ENCODE results near the gene TTC36. TPM values are rescaled to one million over a fixed set of nuclear protein-coding genes. Genes with fewer than 3 reads are reported as not detected.

The TTC36 gene
- total and polyA plus RNA-seq, 9 of the 15 experiments (the other 6 are each of a cell fraction or from before 2014, with no cell fraction given), result 0.22 to 0.23 TPM; not detected in 7

DNA sequence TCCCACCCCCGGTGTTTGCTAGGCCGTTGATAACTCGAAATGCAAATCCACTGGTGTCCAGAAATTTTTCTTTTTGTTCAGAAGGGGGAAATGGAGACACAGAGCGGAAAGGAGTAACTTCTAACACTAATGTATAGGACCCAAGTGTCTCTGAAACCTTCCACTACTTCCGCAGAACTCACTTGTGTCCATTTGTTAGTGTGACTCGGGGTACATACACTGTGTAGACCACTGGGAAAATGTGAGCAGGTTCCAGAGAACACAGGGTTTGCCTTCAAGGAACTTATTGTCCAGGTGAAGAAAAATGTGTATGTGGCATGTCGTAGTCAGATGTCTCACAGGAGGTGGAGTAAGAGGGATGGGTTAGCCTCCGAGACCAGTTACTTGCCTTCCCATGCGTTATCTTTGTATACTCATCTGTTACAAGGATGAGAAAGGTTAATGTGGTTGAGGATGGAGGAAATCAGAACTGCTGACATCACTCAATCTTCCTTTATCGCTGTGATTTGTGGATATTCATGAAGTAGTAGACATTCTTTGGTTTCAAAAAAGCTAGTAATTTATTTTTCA lies 45.8 kb downstream of the TTC36 start (continued):
- TF ChIP-seq, protein P1, sequence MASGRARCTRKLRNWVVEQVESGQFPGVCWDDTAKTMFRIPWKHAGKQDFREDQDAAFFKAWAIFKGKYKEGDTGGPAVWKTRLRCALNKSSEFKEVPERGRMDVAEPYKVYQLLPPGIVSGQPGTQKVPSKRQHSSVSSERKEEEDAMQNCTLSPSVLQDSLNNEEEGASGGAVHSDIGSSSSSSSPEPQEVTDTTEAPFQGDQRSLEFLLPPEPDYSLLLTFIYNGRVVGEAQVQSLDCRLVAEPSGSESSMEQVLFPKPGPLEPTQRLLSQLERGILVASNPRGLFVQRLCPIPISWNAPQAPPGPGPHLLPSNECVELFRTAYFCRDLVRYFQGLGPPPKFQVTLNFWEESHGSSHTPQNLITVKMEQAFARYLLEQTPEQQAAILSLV (tag; IDR thresholded peaks at IDR 0.05), result peak; percentile 37; the same call in 1 of the 2 replicates
- TF ChIP-seq ESRRA (IDR thresholded peaks at IDR 0.05; ENCODE audit: borderline replicate concordance, low read depth) (peak; percentile 72; the same call in 1 of the 2 replicates), KHSRP (IDR thresholded peaks at IDR 0.05) (0 out of 2 replicates have a peak, but pooled peaks have one; percentile 33), MXI1 (IDR thresholded peaks at IDR 0.05; ENCODE audit: low read depth, low read length) (peak; percentile 74; the same call in 1 of the 2 replicates), CCNT2 (IDR thresholded peaks at IDR 0.05; ENCODE audit: borderline replicate concordance, extremely low read depth, insufficient read length, low read depth, low read length) (peak; percentile 69), BRD4 (IDR thresholded peaks at IDR 0.05) (peak; percentile 82; the same call in 1 of the 2 replicates), CHCHD3 (CRISPR knock-in tag; IDR thresholded peaks at IDR 0.05) (no peak), NFIC (IDR thresholded peaks at IDR 0.05) (peak; percentile 59; the same call in 1 of the 2 replicates), BRCA1 (IDR thresholded peaks at IDR 0.05) (no peak), BRCA1 (CRISPR knock-in tag; IDR thresholded peaks at IDR 0.05) (no peak), SIN3B (IDR thresholded peaks at IDR 0.05; ENCODE audit: low read depth) (no peak), TEAD1 (CRISPR knock-in tag; IDR thresholded peaks at IDR 0.05) (peak in 1 of 2 experiments; percentile 80; a peak in 2 of 4 replicates), HDAC3 (IDR thresholded peaks at IDR 0.05; ENCODE audit: borderline replicate concordance, partially characterized antibody) (peak; percentile 87), SMAD3 (CRISPR knock-in tag; conservative IDR thresholded peaks at IDR 0.05) (no peak), ZNF253 (CRISPR knock-in tag; conservative IDR thresholded peaks at IDR 0.05) (no peak), MYC (IDR thresholded peaks at IDR 0.05; ENCODE audit: low read depth, low read length) (0 out of 2 replicates have a peak, but pooled peaks have one; percentile 25), MYC (CRISPR knock-in tag; IDR thresholded peaks at IDR 0.05; ENCODE audit: borderline replicate concordance, low read depth) (no peak), ZNF785 (CRISPR knock-in tag; IDR thresholded peaks at IDR 0.05) (no peak), BCOR (IDR thresholded peaks at IDR 0.05) (peak; percentile 88)
- TF ChIP-seq, protein P2, sequence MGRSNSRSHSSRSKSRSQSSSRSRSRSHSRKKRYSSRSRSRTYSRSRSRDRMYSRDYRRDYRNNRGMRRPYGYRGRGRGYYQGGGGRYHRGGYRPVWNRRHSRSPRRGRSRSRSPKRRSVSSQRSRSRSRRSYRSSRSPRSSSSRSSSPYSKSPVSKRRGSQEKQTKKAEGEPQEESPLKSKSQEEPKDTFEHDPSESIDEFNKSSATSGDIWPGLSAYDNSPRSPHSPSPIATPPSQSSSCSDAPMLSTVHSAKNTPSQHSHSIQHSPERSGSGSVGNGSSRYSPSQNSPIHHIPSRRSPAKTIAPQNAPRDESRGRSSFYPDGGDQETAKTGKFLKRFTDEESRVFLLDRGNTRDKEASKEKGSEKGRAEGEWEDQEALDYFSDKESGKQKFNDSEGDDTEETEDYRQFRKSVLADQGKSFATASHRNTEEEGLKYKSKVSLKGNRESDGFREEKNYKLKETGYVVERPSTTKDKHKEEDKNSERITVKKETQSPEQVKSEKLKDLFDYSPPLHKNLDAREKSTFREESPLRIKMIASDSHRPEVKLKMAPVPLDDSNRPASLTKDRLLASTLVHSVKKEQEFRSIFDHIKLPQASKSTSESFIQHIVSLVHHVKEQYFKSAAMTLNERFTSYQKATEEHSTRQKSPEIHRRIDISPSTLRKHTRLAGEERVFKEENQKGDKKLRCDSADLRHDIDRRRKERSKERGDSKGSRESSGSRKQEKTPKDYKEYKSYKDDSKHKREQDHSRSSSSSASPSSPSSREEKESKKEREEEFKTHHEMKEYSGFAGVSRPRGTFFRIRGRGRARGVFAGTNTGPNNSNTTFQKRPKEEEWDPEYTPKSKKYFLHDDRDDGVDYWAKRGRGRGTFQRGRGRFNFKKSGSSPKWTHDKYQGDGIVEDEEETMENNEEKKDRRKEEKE (IDR thresholded peaks at IDR 0.05; ENCODE audit: borderline replicate concordance in 1 of 2, control insufficient read depth in 1 of 2, low read depth in 2 of 2, low read length in 1 of 2), result 0 out of 4 replicates have a peak, but pooled peaks of 1 of the 2 experiments have one; percentile 20
- TF ChIP-seq, protein P3, sequence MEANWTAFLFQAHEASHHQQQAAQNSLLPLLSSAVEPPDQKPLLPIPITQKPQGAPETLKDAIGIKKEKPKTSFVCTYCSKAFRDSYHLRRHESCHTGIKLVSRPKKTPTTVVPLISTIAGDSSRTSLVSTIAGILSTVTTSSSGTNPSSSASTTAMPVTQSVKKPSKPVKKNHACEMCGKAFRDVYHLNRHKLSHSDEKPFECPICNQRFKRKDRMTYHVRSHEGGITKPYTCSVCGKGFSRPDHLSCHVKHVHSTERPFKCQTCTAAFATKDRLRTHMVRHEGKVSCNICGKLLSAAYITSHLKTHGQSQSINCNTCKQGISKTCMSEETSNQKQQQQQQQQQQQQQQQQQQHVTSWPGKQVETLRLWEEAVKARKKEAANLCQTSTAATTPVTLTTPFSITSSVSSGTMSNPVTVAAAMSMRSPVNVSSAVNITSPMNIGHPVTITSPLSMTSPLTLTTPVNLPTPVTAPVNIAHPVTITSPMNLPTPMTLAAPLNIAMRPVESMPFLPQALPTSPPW (CRISPR knock-in tag; IDR thresholded peaks at IDR 0.05), result peak; percentile 28; the same call in 1 of the 2 replicates
- TF ChIP-seq, protein P4, sequence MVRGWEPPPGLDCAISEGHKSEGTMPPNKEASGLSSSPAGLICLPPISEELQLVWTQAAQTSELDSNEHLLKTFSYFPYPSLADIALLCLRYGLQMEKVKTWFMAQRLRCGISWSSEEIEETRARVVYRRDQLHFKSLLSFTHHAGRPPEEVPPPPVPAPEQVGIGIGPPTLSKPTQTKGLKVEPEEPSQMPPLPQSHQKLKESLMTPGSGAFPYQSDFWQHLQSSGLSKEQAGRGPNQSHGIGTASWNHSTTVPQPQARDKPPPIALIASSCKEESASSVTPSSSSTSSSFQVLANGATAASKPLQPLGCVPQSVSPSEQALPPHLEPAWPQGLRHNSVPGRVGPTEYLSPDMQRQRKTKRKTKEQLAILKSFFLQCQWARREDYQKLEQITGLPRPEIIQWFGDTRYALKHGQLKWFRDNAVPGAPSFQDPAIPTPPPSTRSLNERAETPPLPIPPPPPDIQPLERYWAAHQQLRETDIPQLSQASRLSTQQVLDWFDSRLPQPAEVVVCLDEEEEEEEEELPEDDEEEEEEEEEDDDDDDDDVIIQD (CRISPR knock-in tag; IDR thresholded peaks at IDR 0.05), result no peak
